ENCODE results near the gene BSDC1. TPM values are rescaled to one million over a fixed set of nuclear protein-coding genes. Genes with fewer than 3 reads are reported as not detected.

BSDC1 gene
- total and polyA plus RNA-seq, 2 of the 13 experiments (the other 11 are each of a cell fraction or from before 2014, with no cell fraction given): 40.3 to 64.2 TPM

DNA sequence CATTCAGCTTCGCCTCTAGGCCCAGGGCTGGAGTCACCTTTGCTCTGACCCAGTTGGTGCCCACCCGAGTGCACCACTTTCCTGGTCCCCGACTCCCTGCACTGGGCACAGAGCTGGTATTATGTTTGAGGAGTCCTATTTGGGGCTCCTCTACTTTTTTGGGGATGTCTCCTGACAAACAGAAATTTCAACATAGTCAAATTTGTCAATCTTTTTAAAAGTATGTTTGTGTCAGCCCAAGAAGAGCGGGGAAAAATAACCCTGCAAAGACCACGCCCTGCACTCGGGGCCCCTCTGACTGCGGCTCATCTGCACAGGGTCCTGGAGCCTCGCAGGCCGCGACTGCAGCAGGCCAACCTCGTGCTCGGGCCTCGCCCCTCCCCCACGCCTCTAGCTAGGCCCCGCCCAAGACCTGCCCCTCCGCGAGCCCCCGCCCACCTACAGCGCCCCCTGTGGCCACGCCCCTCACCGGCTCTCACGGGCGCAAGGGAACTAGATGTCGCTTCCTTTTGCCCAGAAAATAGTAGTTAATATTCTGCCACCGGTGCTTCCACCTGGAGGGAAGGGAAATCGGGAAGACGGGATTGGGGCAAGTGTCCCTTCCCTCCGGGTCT is 43.3 kb downstream of the BSDC1 start (continued):
- 0 out of 2 replicates have a peak, but pooled peaks have one; percentile 25 for TF ChIP-seq HOMEZ (CRISPR knock-in tag; IDR thresholded peaks at IDR 0.05; ENCODE audit: low read depth)
- TF ChIP-seq ZNF574 (CRISPR knock-in tag; IDR thresholded peaks at IDR 0.05): 0 out of 2 replicates have a peak, but pooled peaks have one; percentile 53
- TF ChIP-seq, protein P1, sequence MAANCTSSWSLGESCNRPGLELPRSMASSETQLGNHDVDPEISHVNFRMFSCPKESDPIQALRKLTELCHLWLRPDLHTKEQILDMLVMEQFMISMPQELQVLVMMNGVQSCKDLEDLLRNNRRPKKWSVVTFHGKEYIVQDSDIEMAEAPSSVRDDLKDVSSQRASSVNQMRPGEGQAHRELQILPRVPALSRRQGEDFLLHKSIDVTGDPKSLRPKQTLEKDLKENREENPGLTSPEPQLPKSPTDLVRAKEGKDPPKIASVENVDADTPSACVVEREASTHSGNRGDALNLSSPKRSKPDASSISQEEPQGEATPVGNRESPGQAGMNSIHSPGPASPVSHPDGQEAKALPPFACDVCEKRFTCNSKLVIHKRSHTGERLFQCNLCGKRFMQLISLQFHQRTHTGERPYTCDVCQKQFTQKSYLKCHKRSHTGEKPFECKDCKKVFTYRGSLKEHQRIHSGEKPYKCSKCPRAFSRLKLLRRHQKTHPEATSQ (CRISPR knock-in tag; IDR thresholded peaks at IDR 0.05; ENCODE audit: borderline replicate concordance): 0 out of 2 replicates have a peak, but pooled peaks have one; percentile 63
- peak; percentile 84; the same call in 1 of the 2 replicates for TF ChIP-seq ERF (CRISPR knock-in tag; IDR thresholded peaks at IDR 0.05)
- TF ChIP-seq ZFP82 (CRISPR knock-in tag; IDR thresholded peaks at IDR 0.05; ENCODE audit: borderline replicate concordance): no peak
- 0 out of 2 replicates have a peak, but pooled peaks have one; percentile 81 for TF ChIP-seq SNAPC5 (CRISPR knock-in tag; IDR thresholded peaks at IDR 0.05; ENCODE audit: borderline replicate concordance)
- 0 out of 2 replicates have a peak, but pooled peaks have one; percentile 51 for TF ChIP-seq ZNF253 (CRISPR knock-in tag; IDR thresholded peaks at IDR 0.05; ENCODE audit: borderline replicate concordance)
- TF ChIP-seq MAZ (IDR thresholded peaks at IDR 0.05; ENCODE audit: borderline replicate concordance, low read depth, low read length): peak; percentile 24; the same call in 1 of the 2 replicates
- TF ChIP-seq MAZ (CRISPR knock-in tag; IDR thresholded peaks at IDR 0.05; ENCODE audit: low read depth): no peak
- peak; percentile 63; the same call in 1 of the 2 replicates for TF ChIP-seq ZBTB10 (CRISPR knock-in tag; IDR thresholded peaks at IDR 0.05; ENCODE audit: borderline replicate concordance)
- peak; percentile 77; the same call in 1 of the 2 replicates for TF ChIP-seq RNF2 (conservative IDR thresholded peaks at IDR 0.05; ENCODE audit: low read depth)
- peak; percentile 91 for TF ChIP-seq SP4 (CRISPR knock-in tag; IDR thresholded peaks at IDR 0.05)
- TF ChIP-seq, protein P2, sequence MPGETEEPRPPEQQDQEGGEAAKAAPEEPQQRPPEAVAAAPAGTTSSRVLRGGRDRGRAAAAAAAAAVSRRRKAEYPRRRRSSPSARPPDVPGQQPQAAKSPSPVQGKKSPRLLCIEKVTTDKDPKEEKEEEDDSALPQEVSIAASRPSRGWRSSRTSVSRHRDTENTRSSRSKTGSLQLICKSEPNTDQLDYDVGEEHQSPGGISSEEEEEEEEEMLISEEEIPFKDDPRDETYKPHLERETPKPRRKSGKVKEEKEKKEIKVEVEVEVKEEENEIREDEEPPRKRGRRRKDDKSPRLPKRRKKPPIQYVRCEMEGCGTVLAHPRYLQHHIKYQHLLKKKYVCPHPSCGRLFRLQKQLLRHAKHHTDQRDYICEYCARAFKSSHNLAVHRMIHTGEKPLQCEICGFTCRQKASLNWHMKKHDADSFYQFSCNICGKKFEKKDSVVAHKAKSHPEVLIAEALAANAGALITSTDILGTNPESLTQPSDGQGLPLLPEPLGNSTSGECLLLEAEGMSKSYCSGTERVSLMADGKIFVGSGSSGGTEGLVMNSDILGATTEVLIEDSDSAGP (CRISPR knock-in tag; IDR thresholded peaks at IDR 0.05; ENCODE audit: borderline replicate concordance): peak; percentile 9; the same call in 1 of the 2 replicates
- 0 out of 2 replicates have a peak, but pooled peaks have one; percentile 46 for TF ChIP-seq PPARG (CRISPR knock-in tag; conservative IDR thresholded peaks at IDR 0.05)
- no peak for TF ChIP-seq FOXK1 (CRISPR knock-in tag; IDR thresholded peaks at IDR 0.05; ENCODE audit: borderline replicate concordance, low read depth)
- 0 out of 2 replicates have a peak, but pooled peaks have one; percentile 35 for TF ChIP-seq POLR2AphosphoS5 (IDR thresholded peaks at IDR 0.05; ENCODE audit: low read depth, low read length)
- TF ChIP-seq ZNF790 (CRISPR knock-in tag; IDR thresholded peaks at IDR 0.05; ENCODE audit: borderline replicate concordance): no peak

Data from HepG2 (cell line).